Effector memory CD4-positive, alpha-beta T cell (primary cell): ENCODE results near the gene ABHD4.
"Not testable (repeated sequence)": the region's sequence is repeated elsewhere in the genome, so short reads cannot be mapped to it uniquely, and the experiment has no call there.

Experiments used
- DNase-seq, 3 donors: peaks; one replicate each; pipeline ENCODE4 v3.0.0-alpha.2; 2020
- H3K27ac ChIP-seq: 2 replicates; pipeline ENCODE4 v1.7.0; 2013; ENCODE audit warnings: mild to moderate bottlenecking, low read length, moderate library complexity; ENCODE audit not compliant: insufficient read depth, poor library complexity, severe bottlenecking
- H3K27me3 ChIP-seq: replicated peaks from 2 replicates; pipeline ENCODE4 v1.7.0; 2013; ENCODE audit warnings: mild to moderate bottlenecking, low read length; ENCODE audit not compliant: insufficient read depth, control insufficient read depth, poor library complexity, severe bottlenecking
- H3K36me3 ChIP-seq: 2 replicates; pipeline ENCODE4 v1.7.0; 2013; ENCODE audit warnings: mild to moderate bottlenecking, low read length, moderate library complexity; ENCODE audit not compliant: control insufficient read depth, insufficient read depth
- H3K4me1 ChIP-seq: 2 replicates; pipeline ENCODE4 v1.7.0; 2013; ENCODE audit warnings: low read length, mild to moderate bottlenecking; ENCODE audit not compliant: control insufficient read depth, insufficient read depth, poor library complexity, severe bottlenecking
- H3K4me3 ChIP-seq: 2 replicates; pipeline ENCODE4 v1.7.0; 2013; ENCODE audit warnings: low read length, low read depth, mild to moderate bottlenecking; ENCODE audit not compliant: insufficient read depth, poor library complexity, severe bottlenecking
- H3K9me3 ChIP-seq: 2 replicates; pipeline ENCODE4 v1.7.0; 2013; ENCODE audit warnings: mild to moderate bottlenecking, low read length, moderate library complexity; ENCODE audit not compliant: control insufficient read depth

ABHD4 gene

DNA sequence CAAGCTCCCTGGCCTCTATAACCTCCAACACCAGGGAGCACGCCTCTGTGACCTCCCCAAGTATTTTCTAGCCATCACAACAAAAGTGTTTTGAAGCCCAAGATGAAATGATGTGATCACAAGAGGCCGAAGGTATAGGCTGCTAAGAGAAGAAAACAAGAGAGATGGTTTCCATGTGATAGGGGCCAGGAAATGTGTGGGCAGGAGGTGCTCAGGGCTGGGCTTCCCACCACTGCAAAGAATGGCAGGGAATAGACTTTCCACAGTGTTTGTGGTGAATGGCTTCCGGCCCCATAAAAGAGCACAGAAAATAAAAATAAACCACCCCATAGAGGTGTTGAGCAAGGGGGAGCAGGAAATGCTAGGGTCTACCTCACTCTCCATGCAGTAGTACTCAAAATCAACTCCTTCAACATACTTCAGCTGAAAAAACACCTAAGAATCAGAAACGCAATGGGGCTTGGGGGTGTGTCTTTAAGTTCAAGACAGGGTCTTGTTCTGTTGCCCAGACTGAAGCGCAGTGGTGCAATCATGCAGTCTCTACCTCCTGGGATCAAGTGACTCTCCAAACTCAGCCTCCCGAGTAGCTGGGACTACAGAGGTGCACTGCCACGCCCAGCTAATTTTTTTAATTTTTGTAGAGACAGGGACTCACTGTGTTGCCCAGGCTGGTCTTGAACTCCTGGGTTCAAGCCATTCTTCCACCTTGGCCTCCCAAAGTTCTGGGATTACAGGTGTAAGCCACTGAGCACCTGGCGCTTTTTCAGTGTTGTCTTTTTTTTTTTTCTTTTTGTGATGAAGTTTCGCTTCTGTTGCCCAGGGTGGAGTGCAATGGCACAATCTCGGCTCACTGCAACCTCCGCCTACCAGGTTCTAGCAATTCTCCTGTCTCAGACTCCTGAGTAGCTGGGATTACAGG, 36.2 kb upstream of the ABHD4 start:
- DNase-seq: peak; percentile 74 to 77 (median 77)
- H3K4me3 ChIP-seq: peak overlapping the region; percentile 15
- no peaks in the 10 kb centered on the region for H3K27me3 ChIP-seq
- peak overlapping the region; percentile 91 for H3K27ac ChIP-seq
- no peaks in the 10 kb centered on the region for H3K9me3 ChIP-seq
- H3K36me3 ChIP-seq: no peaks in the 10 kb centered on the region
- H3K4me1 ChIP-seq: peaks cover 92% of the 10 kb centered on the region

DNA sequence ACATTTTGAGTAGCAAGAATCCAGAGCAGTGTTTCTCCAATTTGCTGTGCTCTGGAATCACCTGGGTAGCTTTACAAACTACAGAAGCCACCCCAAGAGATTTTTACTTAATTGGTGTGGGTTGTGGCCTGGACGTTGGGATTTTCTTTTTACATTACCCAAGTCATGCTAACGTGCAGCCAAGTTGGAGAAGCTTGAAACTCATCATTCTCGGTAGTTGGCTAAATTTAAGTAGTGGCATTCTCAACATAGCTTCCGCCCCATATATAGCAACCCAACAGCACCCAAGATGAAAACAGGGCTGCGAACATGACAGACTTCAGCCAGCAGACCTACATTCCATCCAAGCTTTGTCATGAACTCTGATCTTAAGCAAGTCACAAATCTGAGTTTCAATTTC, 34.1 kb upstream of the ABHD4 start:
- Histone ChIP-seq H3K27me3 (no peaks in the 10 kb centered on the region), H3K36me3 (no peaks in the 10 kb centered on the region), H3K27ac (peak overlapping the region; percentile 91), H3K4me3 (no peak overlapping the region), H3K4me1 (peaks cover 91% of the 10 kb centered on the region), H3K9me3 (no peaks in the 10 kb centered on the region)
- no peak for DNase-seq

DNA sequence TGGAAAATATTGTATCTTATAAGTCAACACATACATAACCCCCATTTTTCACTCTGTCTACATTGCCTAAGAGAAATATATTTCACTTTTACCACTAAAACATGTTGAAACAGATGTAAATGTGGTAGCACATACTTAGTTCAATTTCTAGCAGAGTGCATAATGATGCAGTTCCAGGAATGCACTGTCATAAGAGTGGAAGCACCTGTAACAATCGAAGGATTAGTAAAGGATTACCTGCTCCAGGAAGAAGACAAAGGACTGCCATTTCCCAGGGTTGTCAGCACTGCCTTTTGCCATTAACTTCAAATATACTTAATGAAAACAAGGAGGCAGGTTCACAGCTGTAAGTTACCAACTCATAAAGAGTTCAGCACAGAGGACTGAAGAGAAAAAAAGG, 33.6 kb upstream of the ABHD4 start:
- peaks cover 91% of the 10 kb centered on the region for H3K4me1 ChIP-seq
- H3K27ac ChIP-seq: peak overlapping the region; percentile 91
- no peak overlapping the region for H3K4me3 ChIP-seq
- H3K27me3 ChIP-seq: no peaks in the 10 kb centered on the region
- no peaks in the 10 kb centered on the region for H3K36me3 ChIP-seq
- no peak for DNase-seq
- no peaks in the 10 kb centered on the region for H3K9me3 ChIP-seq

DNA sequence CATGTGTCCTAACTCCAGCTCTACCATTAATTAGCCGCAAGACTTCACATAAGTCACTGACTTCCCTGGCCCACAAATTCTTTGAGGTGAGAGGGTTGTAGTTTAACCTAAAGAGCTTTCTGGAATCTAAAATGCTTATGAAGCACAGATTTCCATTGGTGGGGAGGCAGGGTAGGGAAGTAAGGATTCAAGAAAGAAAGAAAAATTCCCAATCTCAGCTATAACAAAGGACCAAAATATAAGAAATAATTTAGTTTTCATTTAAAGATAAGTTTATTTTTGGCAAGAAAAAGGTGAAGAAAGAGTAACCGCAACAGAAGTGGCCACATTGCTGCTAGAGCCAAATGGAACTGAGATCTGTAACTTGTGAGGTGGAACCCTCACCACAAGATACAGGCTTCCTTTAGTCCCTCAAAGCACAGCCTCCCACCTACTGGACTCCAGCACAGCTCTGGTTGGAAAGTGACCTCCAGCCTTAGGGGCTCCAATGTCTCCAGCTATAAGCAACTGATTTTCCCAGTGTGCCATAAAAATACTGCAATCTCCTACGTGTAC, 32.6 kb upstream of the ABHD4 start:
- Histone ChIP-seq H3K27me3 (no peaks in the 10 kb centered on the region), H3K4me3 (peak overlapping the region; percentile 18), H3K9me3 (no peaks in the 10 kb centered on the region), H3K27ac (peak overlapping the region; percentile 91), H3K36me3 (no peaks in the 10 kb centered on the region), H3K4me1 (peaks cover 88% of the 10 kb centered on the region)
- no peak for DNase-seq

DNA sequence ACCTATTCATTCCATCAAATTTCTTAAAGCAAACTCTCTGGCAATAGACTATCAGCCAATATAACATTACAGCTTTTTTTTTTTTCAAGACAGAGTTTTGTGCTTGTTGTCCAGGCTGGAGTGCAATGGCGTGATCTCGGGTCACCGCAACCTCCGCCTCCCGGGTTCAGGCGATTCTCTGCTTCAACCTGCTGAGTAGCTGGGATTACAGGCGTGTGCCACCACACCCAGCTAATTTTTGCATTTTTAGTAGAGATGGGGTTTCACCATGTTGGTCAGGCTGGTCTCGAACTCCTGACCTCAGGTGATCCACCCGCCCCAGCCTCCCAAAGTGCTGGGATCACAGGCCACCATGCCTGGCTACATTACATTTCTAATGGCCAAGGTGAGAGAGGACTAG, 31.8 kb upstream of the ABHD4 start:
- H3K27me3 ChIP-seq, H3K9me3 ChIP-seq, H3K4me3 ChIP-seq, H3K36me3 ChIP-seq, DNase-seq: not testable (repeated sequence)
- peaks cover 80% of the 10 kb centered on the region for H3K4me1 ChIP-seq
- peak overlapping the region; percentile 91 for H3K27ac ChIP-seq

DNA sequence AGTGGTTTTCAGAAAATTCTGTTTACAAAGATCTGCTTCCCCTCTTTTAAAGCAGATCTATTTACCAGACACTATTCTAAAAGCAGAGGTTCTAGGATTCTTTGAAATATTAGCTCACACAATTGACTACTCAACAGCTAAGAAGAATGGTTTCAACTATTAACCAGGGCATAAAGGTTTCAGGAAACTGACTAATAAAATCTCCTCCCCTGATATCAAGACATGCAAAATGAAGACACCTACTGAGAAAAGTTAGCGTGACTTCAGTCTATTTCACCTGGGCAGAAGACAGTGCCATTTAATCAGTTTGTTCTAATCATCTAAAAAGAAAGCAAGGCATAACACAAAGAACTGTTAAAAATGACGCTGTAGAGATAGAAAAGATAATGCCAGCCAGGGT, 31.3 kb upstream of the ABHD4 start:
- Histone ChIP-seq H3K27me3 (no peaks in the 10 kb centered on the region), H3K36me3 (no peaks in the 10 kb centered on the region), H3K27ac (peak overlapping the region; percentile 91)

DNA sequence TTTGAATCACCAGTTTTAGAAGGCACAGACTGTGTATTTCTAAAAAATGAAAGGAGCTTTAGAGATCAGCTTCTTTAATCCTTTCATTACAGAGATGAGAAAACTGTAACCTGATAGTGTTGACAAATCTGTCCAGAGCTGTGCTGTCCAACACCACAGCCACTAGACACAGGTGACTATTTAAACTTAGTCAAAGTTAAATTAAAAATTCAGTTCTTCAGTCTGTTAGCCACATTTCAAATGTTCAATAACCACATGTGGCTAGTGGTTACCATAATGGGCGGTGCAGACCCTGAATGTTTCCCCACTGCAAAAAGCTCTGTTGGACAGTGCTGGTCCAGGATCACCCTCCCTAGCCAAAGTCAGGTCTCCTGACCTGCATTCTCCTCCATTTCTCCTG, 30.7 kb upstream of the ABHD4 start:
- peak overlapping the region; percentile 7 for H3K4me3 ChIP-seq
- peak overlapping the region; percentile 91 for H3K27ac ChIP-seq
- H3K4me1 ChIP-seq: peaks cover 71% of the 10 kb centered on the region
- no peaks in the 10 kb centered on the region for H3K9me3 ChIP-seq
- no peak for DNase-seq
- no peaks in the 10 kb centered on the region for H3K27me3 ChIP-seq
- peaks cover 5% of the 10 kb centered on the region for H3K36me3 ChIP-seq

More for the DNA sequence above, 31.3 kb upstream of the ABHD4 start:
- no peak for DNase-seq
- H3K4me3 ChIP-seq: no peak overlapping the region
- H3K4me1 ChIP-seq: peaks cover 77% of the 10 kb centered on the region
- no peaks in the 10 kb centered on the region for H3K9me3 ChIP-seq

DNA sequence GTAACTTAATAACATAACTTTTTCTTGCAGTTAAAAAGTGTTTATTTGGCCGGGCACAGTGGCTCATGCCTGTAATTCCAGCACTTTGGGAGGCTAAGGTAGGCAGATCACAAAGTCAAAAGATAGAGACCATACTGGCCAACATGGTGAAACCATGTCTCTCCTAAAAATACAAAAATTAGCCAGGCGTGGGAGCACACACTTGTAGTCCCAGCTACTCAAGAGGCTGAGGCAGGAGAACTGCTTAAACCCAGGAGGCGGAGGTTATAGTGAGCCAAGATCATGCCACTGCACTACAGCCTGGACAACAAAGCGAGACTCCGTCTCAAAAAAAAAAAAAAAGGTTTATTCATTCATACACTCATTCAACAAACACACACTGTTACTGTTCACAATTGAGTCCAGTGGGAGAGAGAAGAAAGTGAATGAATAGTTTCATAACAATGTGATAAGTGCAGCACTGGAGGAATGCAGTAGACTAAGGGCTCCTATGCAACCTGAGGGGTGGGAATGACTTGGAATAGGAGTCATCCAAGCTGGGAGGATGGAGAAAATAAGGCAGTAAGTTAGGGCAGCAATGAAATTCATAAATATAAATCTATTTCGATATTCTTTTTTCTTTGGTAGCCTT, 28.9 kb upstream of the ABHD4 start:
- Histone ChIP-seq H3K9me3 (no peaks in the 10 kb centered on the region), H3K27ac (peak overlapping the region; percentile 91), H3K27me3 (no peaks in the 10 kb centered on the region), H3K4me1 (peaks cover 54% of the 10 kb centered on the region), H3K4me3 (peak overlapping the region; percentile 30), H3K36me3 (peaks cover 22% of the 10 kb centered on the region)
- no peak for DNase-seq

DNA sequence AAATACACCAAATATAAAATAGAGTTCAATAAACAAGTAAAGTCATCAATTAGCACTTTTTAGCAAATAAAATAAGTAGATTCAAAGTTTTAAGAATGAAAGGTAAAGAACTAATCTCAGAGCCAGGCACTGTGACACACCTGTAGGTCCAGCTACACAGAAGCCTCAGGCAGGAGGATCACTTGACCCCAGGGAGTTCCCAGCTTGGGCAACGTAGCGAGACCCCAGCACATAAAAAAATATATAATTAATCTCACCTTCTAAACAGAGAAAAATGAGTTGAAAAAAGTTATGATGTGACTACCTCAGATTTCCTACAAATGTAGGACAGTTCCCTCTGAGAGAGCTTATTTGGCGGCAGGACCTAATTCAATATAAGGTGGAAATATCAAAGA, 28.4 kb upstream of the ABHD4 start:
- peak overlapping the region; percentile 91 for H3K27ac ChIP-seq
- H3K9me3 ChIP-seq: no peaks in the 10 kb centered on the region
- no peaks in the 10 kb centered on the region for H3K27me3 ChIP-seq
- H3K4me1 ChIP-seq: peaks cover 48% of the 10 kb centered on the region
- peaks cover 26% of the 10 kb centered on the region for H3K36me3 ChIP-seq
- no peak for DNase-seq
- peak overlapping the region; percentile 30 for H3K4me3 ChIP-seq
